A549 (cell line): Measurements from ENCODE around the gene NRARP.

Source experiments
- GATA3 ChIP-seq: IDR thresholded peaks from 2 replicates; pipeline ENCODE4 v1.6.1; 2012; ENCODE audit warnings: borderline replicate concordance
- NFE2L2 ChIP-seq: fragments of 150-350 bp; conservative IDR thresholded peaks from 2 replicates; pipeline ENCODE4 v1.6.1; 2014; ENCODE audit warnings: low read length
- NPAS2 ChIP-seq: fragments of 250-450 bp; sonication (Bioruptor Pico); IDR thresholded peaks from 2 replicates; pipeline ENCODE4 v1.8.0; 2022; ENCODE audit warnings: mild to moderate bottlenecking, moderate library complexity, borderline replicate concordance
- PHF8 ChIP-seq: fragments of 200-600 bp; sonication (generic); IDR thresholded peaks from 2 replicates; pipeline ENCODE4 v1.6.1; 2016; ENCODE audit warnings: low read depth, mild to moderate bottlenecking, antibody characterized with exemption, moderate library complexity, borderline replicate concordance
- POLR2A ChIP-seq: IDR thresholded peaks from 2 replicates; pipeline ENCODE4 v1.6.1; 2012; ENCODE audit warnings: mild to moderate bottlenecking, low read length
- POLR2AphosphoS2 ChIP-seq: conservative IDR thresholded peaks from 2 replicates; pipeline ENCODE4 v1.6.1; 2012; ENCODE audit warnings: low read length, improper control_type of control experiment, inconsistent platforms
- RNF2 ChIP-seq: fragments of 200-600 bp; sonication (generic); IDR thresholded peaks from 2 replicates; pipeline ENCODE4 v1.6.1; 2016; ENCODE audit warnings: low read depth, mild to moderate bottlenecking, antibody characterized with exemption, moderate library complexity, borderline replicate concordance
- TFCP2L1 ChIP-seq: fragments of 250-450 bp; sonication (Bioruptor Pico); IDR thresholded peaks from 2 replicates; pipeline ENCODE4 v1.5.0; 2021; ENCODE audit warnings: mild to moderate bottlenecking
- TF ChIP-seq, protein P1 (sequence below): fragments of >200 bp; sonication (Bioruptor Twin); formaldehyde crosslinking; IDR thresholded peaks from 3 replicates; pipeline ENCODE4 v1.5.1; 2016
- TF ChIP-seq, protein P2 (sequence below): IDR thresholded peaks from 2 replicates; pipeline ENCODE4 v1.6.1; 2012
- TF ChIP-seq, protein P3 (sequence below): fragments of 150-350 bp; IDR thresholded peaks from 2 replicates; pipeline ENCODE4 v1.6.1; 2014; ENCODE audit warnings: low read depth, mild to moderate bottlenecking, low read length
- TF ChIP-seq, protein P4 (sequence below): IDR thresholded peaks from 2 replicates; pipeline ENCODE4 v1.6.1; 2012
- TF ChIP-seq, protein P5 (sequence below): fragments of 450-650 bp; IDR thresholded peaks from 2 replicates; pipeline ENCODE4 v1.6.1; 2014; ENCODE audit warnings: antibody characterized with exemption
- TF ChIP-seq, protein P6 (sequence below): fragments of 200-600 bp; sonication (generic); IDR thresholded peaks from 2 replicates; pipeline ENCODE4 v1.6.1; 2016; ENCODE audit warnings: antibody characterized with exemption, mild to moderate bottlenecking, moderate library complexity

DNA sequence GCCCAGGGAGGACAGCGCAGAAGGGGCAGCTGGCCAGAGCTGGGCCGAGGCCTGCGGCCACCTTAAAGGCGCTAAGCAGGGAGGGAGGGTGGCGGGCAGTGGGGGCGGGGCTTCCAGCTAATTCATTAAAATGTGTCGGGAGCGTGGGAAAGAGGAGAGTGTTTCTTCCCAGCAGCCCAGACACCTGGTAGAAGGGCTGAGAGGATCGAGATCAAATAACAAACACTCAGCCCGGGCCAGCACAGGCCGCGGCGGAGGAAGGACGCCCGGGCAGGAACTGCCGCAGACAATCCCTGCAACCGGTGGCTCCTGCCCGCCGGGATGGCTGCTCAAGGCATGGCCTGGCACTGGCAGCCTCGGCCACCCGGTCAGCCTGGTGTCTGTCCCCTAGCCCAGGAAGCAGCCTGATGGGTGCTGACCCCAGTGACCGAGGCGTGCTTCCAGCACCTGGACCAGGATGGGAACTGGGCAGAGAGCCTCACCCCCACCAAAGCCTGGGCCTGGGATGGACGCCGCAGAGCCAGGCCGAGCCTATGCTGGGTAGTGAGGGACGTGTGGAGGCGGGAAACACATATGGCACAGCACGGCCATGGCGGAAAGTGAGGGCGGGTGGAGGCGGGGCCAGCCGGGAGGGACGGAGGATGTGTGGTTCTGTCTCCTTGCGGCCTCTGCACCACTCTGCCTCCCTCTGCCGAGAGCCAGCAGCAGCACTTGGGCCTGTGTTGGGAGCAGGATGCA is 3.2 kb upstream of the NRARP start:
- TF ChIP-seq, protein P1, sequence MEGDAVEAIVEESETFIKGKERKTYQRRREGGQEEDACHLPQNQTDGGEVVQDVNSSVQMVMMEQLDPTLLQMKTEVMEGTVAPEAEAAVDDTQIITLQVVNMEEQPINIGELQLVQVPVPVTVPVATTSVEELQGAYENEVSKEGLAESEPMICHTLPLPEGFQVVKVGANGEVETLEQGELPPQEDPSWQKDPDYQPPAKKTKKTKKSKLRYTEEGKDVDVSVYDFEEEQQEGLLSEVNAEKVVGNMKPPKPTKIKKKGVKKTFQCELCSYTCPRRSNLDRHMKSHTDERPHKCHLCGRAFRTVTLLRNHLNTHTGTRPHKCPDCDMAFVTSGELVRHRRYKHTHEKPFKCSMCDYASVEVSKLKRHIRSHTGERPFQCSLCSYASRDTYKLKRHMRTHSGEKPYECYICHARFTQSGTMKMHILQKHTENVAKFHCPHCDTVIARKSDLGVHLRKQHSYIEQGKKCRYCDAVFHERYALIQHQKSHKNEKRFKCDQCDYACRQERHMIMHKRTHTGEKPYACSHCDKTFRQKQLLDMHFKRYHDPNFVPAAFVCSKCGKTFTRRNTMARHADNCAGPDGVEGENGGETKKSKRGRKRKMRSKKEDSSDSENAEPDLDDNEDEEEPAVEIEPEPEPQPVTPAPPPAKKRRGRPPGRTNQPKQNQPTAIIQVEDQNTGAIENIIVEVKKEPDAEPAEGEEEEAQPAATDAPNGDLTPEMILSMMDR = no peak
- no peak for TF ChIP-seq NPAS2
- no peak for TF ChIP-seq GATA3
- TF ChIP-seq, protein P2, sequence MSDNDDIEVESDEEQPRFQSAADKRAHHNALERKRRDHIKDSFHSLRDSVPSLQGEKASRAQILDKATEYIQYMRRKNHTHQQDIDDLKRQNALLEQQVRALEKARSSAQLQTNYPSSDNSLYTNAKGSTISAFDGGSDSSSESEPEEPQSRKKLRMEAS = no peak
- TF ChIP-seq, protein P3, sequence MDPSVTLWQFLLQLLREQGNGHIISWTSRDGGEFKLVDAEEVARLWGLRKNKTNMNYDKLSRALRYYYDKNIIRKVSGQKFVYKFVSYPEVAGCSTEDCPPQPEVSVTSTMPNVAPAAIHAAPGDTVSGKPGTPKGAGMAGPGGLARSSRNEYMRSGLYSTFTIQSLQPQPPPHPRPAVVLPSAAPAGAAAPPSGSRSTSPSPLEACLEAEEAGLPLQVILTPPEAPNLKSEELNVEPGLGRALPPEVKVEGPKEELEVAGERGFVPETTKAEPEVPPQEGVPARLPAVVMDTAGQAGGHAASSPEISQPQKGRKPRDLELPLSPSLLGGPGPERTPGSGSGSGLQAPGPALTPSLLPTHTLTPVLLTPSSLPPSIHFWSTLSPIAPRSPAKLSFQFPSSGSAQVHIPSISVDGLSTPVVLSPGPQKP = no peak
- TF ChIP-seq, protein P4, sequence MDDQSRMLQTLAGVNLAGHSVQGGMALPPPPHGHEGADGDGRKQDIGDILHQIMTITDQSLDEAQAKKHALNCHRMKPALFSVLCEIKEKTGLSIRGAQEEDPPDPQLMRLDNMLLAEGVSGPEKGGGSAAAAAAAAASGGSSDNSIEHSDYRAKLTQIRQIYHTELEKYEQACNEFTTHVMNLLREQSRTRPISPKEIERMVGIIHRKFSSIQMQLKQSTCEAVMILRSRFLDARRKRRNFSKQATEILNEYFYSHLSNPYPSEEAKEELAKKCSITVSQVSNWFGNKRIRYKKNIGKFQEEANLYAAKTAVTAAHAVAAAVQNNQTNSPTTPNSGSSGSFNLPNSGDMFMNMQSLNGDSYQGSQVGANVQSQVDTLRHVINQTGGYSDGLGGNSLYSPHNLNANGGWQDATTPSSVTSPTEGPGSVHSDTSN = no peak
- TF ChIP-seq NFE2L2 = no peak
- TF ChIP-seq, protein P5, sequence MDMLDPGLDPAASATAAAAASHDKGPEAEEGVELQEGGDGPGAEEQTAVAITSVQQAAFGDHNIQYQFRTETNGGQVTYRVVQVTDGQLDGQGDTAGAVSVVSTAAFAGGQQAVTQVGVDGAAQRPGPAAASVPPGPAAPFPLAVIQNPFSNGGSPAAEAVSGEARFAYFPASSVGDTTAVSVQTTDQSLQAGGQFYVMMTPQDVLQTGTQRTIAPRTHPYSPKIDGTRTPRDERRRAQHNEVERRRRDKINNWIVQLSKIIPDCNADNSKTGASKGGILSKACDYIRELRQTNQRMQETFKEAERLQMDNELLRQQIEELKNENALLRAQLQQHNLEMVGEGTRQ = no peak
- no peak for TF ChIP-seq POLR2AphosphoS2
- TF ChIP-seq POLR2A = no peak
- TF ChIP-seq TFCP2L1 (CRISPR knock-in tag) = no peak
- TF ChIP-seq, protein P6, sequence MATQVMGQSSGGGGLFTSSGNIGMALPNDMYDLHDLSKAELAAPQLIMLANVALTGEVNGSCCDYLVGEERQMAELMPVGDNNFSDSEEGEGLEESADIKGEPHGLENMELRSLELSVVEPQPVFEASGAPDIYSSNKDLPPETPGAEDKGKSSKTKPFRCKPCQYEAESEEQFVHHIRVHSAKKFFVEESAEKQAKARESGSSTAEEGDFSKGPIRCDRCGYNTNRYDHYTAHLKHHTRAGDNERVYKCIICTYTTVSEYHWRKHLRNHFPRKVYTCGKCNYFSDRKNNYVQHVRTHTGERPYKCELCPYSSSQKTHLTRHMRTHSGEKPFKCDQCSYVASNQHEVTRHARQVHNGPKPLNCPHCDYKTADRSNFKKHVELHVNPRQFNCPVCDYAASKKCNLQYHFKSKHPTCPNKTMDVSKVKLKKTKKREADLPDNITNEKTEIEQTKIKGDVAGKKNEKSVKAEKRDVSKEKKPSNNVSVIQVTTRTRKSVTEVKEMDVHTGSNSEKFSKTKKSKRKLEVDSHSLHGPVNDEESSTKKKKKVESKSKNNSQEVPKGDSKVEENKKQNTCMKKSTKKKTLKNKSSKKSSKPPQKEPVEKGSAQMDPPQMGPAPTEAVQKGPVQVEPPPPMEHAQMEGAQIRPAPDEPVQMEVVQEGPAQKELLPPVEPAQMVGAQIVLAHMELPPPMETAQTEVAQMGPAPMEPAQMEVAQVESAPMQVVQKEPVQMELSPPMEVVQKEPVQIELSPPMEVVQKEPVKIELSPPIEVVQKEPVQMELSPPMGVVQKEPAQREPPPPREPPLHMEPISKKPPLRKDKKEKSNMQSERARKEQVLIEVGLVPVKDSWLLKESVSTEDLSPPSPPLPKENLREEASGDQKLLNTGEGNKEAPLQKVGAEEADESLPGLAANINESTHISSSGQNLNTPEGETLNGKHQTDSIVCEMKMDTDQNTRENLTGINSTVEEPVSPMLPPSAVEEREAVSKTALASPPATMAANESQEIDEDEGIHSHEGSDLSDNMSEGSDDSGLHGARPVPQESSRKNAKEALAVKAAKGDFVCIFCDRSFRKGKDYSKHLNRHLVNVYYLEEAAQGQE = no peak
- TF ChIP-seq PHF8 = no peak
- TF ChIP-seq RNF2 = no peak
